CD14-positive monocyte (primary cell): ENCODE measurements around the gene MBD3. TPM values are rescaled to one million over a fixed set of nuclear protein-coding genes. Genes with fewer than 3 reads are reported as not detected.

Experiments used
- DNase-seq, 3 donors: peaks; one replicate each; pipeline ENCODE4 v3.0.0-alpha.2; 2011 to 2022
- H2AFZ ChIP-seq: 2 replicates; pipeline ENCODE4 v1.6.0; 2012; ENCODE audit warnings: mild to moderate bottlenecking, low read depth, low read length, inconsistent platforms; ENCODE audit not compliant: insufficient read depth, poor library complexity, severe bottlenecking
- H3K27ac ChIP-seq, 2 donors: 1 replicate in 1 of 2; 2 replicates in 1 of 2; pipeline ENCODE4 v1.5.1; 2012 to 2013; ENCODE audit warnings: low read length in 2 of 2, control low read depth in 1 of 2, inconsistent platforms in 1 of 2, low read depth in 1 of 2, mild to moderate bottlenecking in 1 of 2
- H3K27me3 ChIP-seq, 2 donors: one replicate each; pipeline versions ENCODE4 v1.6.0 to v1.6.1; 2011 to 2013; ENCODE audit warnings: low read length in 2 of 2; ENCODE audit not compliant: control insufficient read depth in 2 of 2, insufficient read depth in 2 of 2
- H3K36me3 ChIP-seq, 2 donors: replicated peaks in 1 of 2; 1 replicate in 1 of 2; 2 replicates in 1 of 2; pipeline versions ENCODE4 v1.5.1 to v1.6.1; 2012 to 2013; ENCODE audit warnings: low read length in 2 of 2, control low read depth in 1 of 2, inconsistent platforms in 1 of 2, mild to moderate bottlenecking in 1 of 2; ENCODE audit not compliant: insufficient read depth in 2 of 2, control insufficient read depth in 1 of 2
- H3K4me1 ChIP-seq, 2 donors: 1 replicate in 1 of 2; 2 replicates in 1 of 2; pipeline versions ENCODE4 v1.5.1 to v1.6.1; 2012 to 2013; ENCODE audit warnings: low read length in 2 of 2, control low read depth in 1 of 2, inconsistent platforms in 1 of 2, mild to moderate bottlenecking in 1 of 2, moderate library complexity in 1 of 2; ENCODE audit not compliant: insufficient read depth in 2 of 2, control insufficient read depth in 1 of 2
- H3K4me2 ChIP-seq: replicated peaks from 2 replicates; pipeline ENCODE3; 2012; ENCODE audit warnings: low read length, moderate library complexity, mild to moderate bottlenecking; ENCODE audit not compliant: poor library complexity, severe bottlenecking; ENCODE audit errors: extremely low read depth
- H3K4me3 ChIP-seq, 3 experiments: fragments of 200-600 bp in 1 of 3; sonication (generic) in 1 of 3; replicated peaks in 1 of 3; 1 replicate in 2 of 3; 2 replicates in 1 of 3; pipeline ENCODE4 v1.5.1; 2011 to 2013; ENCODE audit warnings: low read length in 3 of 3, mild to moderate bottlenecking in 3 of 3, control low read depth in 2 of 3, low read depth in 2 of 3, inconsistent platforms in 1 of 3, moderate library complexity in 1 of 3
- H3K79me2 ChIP-seq: 2 replicates; pipeline ENCODE4 v1.6.0; 2012; ENCODE audit warnings: mild to moderate bottlenecking, control low read depth, inconsistent platforms, low read length, moderate library complexity; ENCODE audit not compliant: insufficient read depth
- H3K9ac ChIP-seq: 2 replicates; pipeline ENCODE4 v1.6.0; 2017; ENCODE audit warnings: low read length, mild to moderate bottlenecking; ENCODE audit not compliant: insufficient read depth, poor library complexity, severe bottlenecking
- H3K9me3 ChIP-seq, 2 donors: replicated peaks in 1 of 2; 1 replicate in 1 of 2; 2 replicates in 1 of 2; pipeline versions ENCODE4 v1.5.1 to v1.6.1; 2012 to 2013; ENCODE audit warnings: low read length in 2 of 2, control low read depth in 1 of 2; ENCODE audit not compliant: control insufficient read depth in 1 of 2, insufficient read depth in 1 of 2
- H4K20me1 ChIP-seq: 2 replicates; pipeline ENCODE4 v1.6.0; 2012; ENCODE audit warnings: mild to moderate bottlenecking, low read length, control low read depth, moderate library complexity; ENCODE audit not compliant: insufficient read depth
- H3K27ac Mint-ChIP-seq, 7 donors: one replicate each; pipeline ENCODE4 v1.8.0; 2020; ENCODE audit warnings: mild to moderate bottlenecking in 7 of 7, mixed read lengths in 7 of 7, moderate library complexity in 6 of 7, inconsistent platforms in 2 of 7
- H3K27me3 Mint-ChIP-seq, 3 donors: one replicate each; pipeline ENCODE4 v1.8.0; 2021 to 2022; ENCODE audit warnings: low read depth in 3 of 3, mild to moderate bottlenecking in 3 of 3, mixed read lengths in 3 of 3, moderate library complexity in 3 of 3, inconsistent platforms in 1 of 3
- H3K36me3 Mint-ChIP-seq, 2 donors: one replicate each; pipeline ENCODE4 v1.8.0; 2020; ENCODE audit warnings: mixed read lengths in 2 of 2, inconsistent platforms in 1 of 2, mild to moderate bottlenecking in 1 of 2
- H3K4me1 Mint-ChIP-seq: one replicate; pipeline ENCODE4 v1.8.0; 2020; ENCODE audit warnings: mild to moderate bottlenecking, mixed read lengths
- H3K4me3 Mint-ChIP-seq, 2 donors: one replicate each; pipeline ENCODE4 v1.8.0; 2020; ENCODE audit warnings: mild to moderate bottlenecking in 2 of 2, mixed read lengths in 2 of 2, moderate library complexity in 1 of 2
- H3K9me3 Mint-ChIP-seq, 7 donors: one replicate each; pipeline ENCODE4 v1.8.0; 2020 to 2022; ENCODE audit warnings: mixed read lengths in 7 of 7, mild to moderate bottlenecking in 6 of 7, moderate library complexity in 6 of 7, inconsistent platforms in 2 of 7
- CTCF ChIP-seq: fragments of 200-600 bp; IDR thresholded peaks from one replicate; pipeline ENCODE4 v1.8.0; 2022; ENCODE audit warnings: antibody characterized with exemption, mild to moderate bottlenecking
- WGBS: methylation state at CpG from one replicate; pipeline ENCODE4 v1.1.5; 2013; ENCODE audit warnings: missing lambda C conversion rate; ENCODE audit not compliant: insufficient coverage; 5-methylcytosine and 5-hydroxymethylcytosine counted together
- intact Hi-C, 2 donors: fragments of 100-400 bp; cut with micrococcal nuclease; formaldehyde crosslinking; loops; one replicate each; pipeline versions ENCODE4 v1.15.0 to v1.15.1; 2023
- polyA plus RNA-seq, 3 donors: library from polyadenylated mRNA; depleted of rRNA in 1 of 3; unstranded in 2 of 3; stranded (reverse) in 1 of 3; fragments of 300-500 nt in 2 of 3; fragments of >200 nt in 1 of 3; fragmentation: Illumina TruSeq in 2 of 3; gene quantifications; 1 replicate in 2 of 3; 2 replicates in 1 of 3; pipeline ENCODE4 v1.2.3, GENCODE V29; 2012 to 2021

Gene MBD3
- polyA plus RNA-seq, 3 donors: 2.6 to 35.3 (median 4.9) TPM

- Histone ChIP-seq H2AFZ (no peak overlapping the region), H3K27me3 (no peaks in the 10 kb centered on the region), H3K4me1 (no peaks in the 10 kb centered on the region), H3K4me3 (no peak overlapping the region), H3K27ac (no peak overlapping the region), H4K20me1 (peaks cover 12% of the 10 kb centered on the region), H3K79me2 (peaks cover 14% of the 10 kb centered on the region), H3K36me3 (peaks cover 60 to 81% of the 10 kb centered on the region in 2 donors), H3K9me3 (no peaks in the 10 kb centered on the region), H3K4me2 (no peak overlapping the region), H3K9ac (no peak overlapping the region)
- H3K4me3 Mint-ChIP-seq: no peak overlapping the region
- TF ChIP-seq CTCF: no peak
- H3K27ac Mint-ChIP-seq: peak overlapping the region in 1 of 7 donors; percentile 66
- H3K36me3 Mint-ChIP-seq: peaks cover 52 to 84% of the 10 kb centered on the region in 2 donors
- no peaks in the 10 kb centered on the region for H3K4me1 Mint-ChIP-seq
- WGBS: 96% methylated on average over 7 of the region's 9 CpGs
- peaks cover 0 to 5% (median 0%) of the 10 kb centered on the region in 7 donors for H3K9me3 Mint-ChIP-seq
- peaks cover 0 to 2% (median 0%) of the 10 kb centered on the region in 3 donors for H3K27me3 Mint-ChIP-seq
- intact Hi-C loops: no loop called here
- DNase-seq: no peak
Measured at GRCh38 chr19:1582201-1582600, 10.5 kb downstream of the MBD3 start.

GRCh38 chr19:1580957-1581356 lies 11.7 kb downstream of the MBD3 start:
- peaks cover 6% of the 10 kb centered on the region for H3K79me2 ChIP-seq
- H3K9me3 ChIP-seq: no peaks in the 10 kb centered on the region
- H3K36me3 ChIP-seq: peaks cover 67 to 83% of the 10 kb centered on the region in 2 donors
- peaks cover 8% of the 10 kb centered on the region for H4K20me1 ChIP-seq
- peaks cover 56 to 87% of the 10 kb centered on the region in 2 donors for H3K36me3 Mint-ChIP-seq
- TF ChIP-seq CTCF: no peak
- H3K4me1 Mint-ChIP-seq: no peaks in the 10 kb centered on the region
- peaks cover 0 to 2% (median 0%) of the 10 kb centered on the region in 3 donors for H3K27me3 Mint-ChIP-seq
- intact Hi-C loops: no loop called here
- 97% methylated on average over 22 of the region's 22 CpGs for WGBS
- H3K4me3 Mint-ChIP-seq: no peak overlapping the region
- no peak overlapping the region for H3K4me3 ChIP-seq
- no peak overlapping the region for H3K27ac ChIP-seq
- no peak for DNase-seq
- no peak overlapping the region for H3K4me2 ChIP-seq
- H3K27ac Mint-ChIP-seq: no peak overlapping the region
- no peaks in the 10 kb centered on the region for H3K27me3 ChIP-seq
- H3K4me1 ChIP-seq: no peaks in the 10 kb centered on the region
- no peak overlapping the region for H3K9ac ChIP-seq
- no peak overlapping the region for H2AFZ ChIP-seq
- peaks cover 0 to 5% (median 0%) of the 10 kb centered on the region in 7 donors for H3K9me3 Mint-ChIP-seq
